Gastrocnemius medialis (tissue), 4 donors: ENCODE data around the gene ADGRV1.

Experiments
- CTCF ChIP-seq, 5 experiments: fragments of 450-650 bp in 3 of 5; fragments of 200-600 bp in 2 of 5; sonication (generic) in 2 of 5; IDR thresholded peaks in 4 of 5; conservative IDR thresholded peaks in 1 of 5; 1 replicate in 4 of 5; 2 replicates in 1 of 5; pipeline ENCODE4 v1.5.1; 2016 to 2019; ENCODE audit warnings: antibody characterized with exemption in 5 of 5, mild to moderate bottlenecking in 3 of 5, moderate library complexity in 3 of 5
- POLR2A ChIP-seq, 2 donors: fragments of 450-650 bp; IDR thresholded peaks; one replicate each; pipeline ENCODE4 v1.6.1; 2017; ENCODE audit warnings: antibody characterized with exemption in 2 of 2, mild to moderate bottlenecking in 2 of 2, moderate library complexity in 2 of 2

- TF ChIP-seq CTCF (IDR thresholded peaks at IDR 0.05 in 4 of 5, conservative IDR thresholded peaks at IDR 0.05 in 1 of 5) (no peak), POLR2A (IDR thresholded peaks at IDR 0.05) (no peak)
Measured at GRCh38 chr5:91142386-91142785, 583.8 kb downstream of the ADGRV1 start.
